HT1080 (cell line): ENCODE measurements around the gene JMJD8. TPM values are rescaled to one million over a fixed set of nuclear protein-coding genes. Genes with fewer than 3 reads are reported as not detected.
"Not testable (repeated sequence)": the region's sequence is repeated elsewhere in the genome, so short reads cannot be mapped to it uniquely, and the experiment has no call there.

ENCODE experiments used
- DNase-seq: peaks from one replicate; pipeline ENCODE4 v3.0.0-alpha.2; 2015; ENCODE audit warnings: low read depth
- total RNA-seq: library from RNA; depleted of rRNA; stranded (reverse); fragments of >200 nt; shearing (Covaris generic); gene quantifications from 2 replicates; pipeline ENCODE4 v1.2.3, GENCODE V29; 2014

Gene JMJD8
- total RNA-seq, 1 experiment from 2014 or later = 46.2 TPM

- DNase-seq = no peak
Measured at GRCh38 chr16:692356-693108, 8.4 kb upstream of the JMJD8 start.

GRCh38 chr16:691242-691641, 7.1 kb upstream of the JMJD8 start:
- not testable (repeated sequence) for DNase-seq

DNA sequence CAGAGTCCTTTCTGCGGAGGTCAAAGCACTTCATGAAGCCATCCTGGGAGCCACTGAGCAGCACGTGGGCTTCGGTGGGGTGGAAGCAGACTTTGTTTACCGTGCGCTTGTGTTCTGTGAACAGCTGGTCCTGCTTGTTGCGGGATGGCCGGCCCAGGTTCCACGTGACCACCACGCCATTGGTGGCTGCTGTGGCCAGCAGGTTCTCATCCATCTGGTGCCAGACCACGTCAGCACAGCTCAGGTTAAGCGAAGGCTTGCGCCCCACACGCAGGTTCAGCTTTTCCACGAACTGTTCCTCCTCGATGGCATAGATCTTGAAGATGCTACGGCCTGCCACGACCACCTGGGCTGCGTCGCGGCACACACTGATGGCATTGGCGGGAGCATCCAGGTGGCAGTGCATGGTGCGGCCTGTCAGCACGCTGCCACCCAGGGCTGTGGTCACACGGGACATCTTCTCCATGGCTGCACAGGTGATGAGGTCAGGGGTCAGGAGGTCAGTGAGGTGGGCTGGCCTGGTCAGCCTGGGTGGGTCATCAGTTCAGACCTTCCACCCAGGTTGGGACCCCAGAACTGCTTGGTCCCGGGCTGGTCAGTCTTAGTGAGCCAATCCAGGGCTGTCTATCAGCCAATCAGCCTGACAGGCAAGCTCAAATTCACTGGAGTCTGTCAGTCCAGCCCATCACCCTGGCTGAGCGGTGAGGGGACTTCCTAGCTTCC, 5.2 kb upstream of the JMJD8 start:
- no peak for DNase-seq

DNA sequence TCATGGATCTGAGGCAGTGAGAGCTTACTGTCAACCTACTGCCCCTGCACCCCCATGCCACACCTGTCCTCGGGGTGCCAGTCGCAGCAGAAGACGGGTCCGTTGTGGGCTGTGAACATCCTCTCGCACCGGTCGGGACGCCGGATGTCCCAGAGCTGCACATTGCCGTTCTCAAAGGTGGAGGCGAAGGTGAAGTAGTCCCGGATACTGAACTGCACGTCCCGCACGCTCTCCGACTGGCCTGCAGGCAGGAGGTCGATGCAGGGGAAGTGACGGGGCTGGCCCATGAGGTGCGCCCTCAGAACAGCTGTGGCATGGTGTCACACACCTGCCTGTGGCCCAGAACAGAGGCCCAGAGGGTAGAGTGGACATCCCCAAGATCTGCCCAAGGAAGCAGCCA, 3.4 kb upstream of the JMJD8 start:
- DNase-seq = no peak

GRCh38 chr16:686459-687260, 2.5 kb upstream of the JMJD8 start:
- no peak for DNase-seq

- peak; percentile 41 for DNase-seq
Measured at GRCh38 chr16:685967-686366, 1.8 kb upstream of the JMJD8 start.

- DNase-seq = no peak
Measured at GRCh38 chr16:684961-685696, 995 bp upstream of the JMJD8 start.

- DNase-seq = no peak
Measured at GRCh38 chr16:683396-684070, 601 bp downstream of the JMJD8 start.

- no peak for DNase-seq
Measured at GRCh38 chr16:682493-683395, 1.4 kb downstream of the JMJD8 start.

- DNase-seq = peak; percentile 32
Measured at GRCh38 chr16:681746-682427, 2.2 kb downstream of the JMJD8 start.

DNA sequence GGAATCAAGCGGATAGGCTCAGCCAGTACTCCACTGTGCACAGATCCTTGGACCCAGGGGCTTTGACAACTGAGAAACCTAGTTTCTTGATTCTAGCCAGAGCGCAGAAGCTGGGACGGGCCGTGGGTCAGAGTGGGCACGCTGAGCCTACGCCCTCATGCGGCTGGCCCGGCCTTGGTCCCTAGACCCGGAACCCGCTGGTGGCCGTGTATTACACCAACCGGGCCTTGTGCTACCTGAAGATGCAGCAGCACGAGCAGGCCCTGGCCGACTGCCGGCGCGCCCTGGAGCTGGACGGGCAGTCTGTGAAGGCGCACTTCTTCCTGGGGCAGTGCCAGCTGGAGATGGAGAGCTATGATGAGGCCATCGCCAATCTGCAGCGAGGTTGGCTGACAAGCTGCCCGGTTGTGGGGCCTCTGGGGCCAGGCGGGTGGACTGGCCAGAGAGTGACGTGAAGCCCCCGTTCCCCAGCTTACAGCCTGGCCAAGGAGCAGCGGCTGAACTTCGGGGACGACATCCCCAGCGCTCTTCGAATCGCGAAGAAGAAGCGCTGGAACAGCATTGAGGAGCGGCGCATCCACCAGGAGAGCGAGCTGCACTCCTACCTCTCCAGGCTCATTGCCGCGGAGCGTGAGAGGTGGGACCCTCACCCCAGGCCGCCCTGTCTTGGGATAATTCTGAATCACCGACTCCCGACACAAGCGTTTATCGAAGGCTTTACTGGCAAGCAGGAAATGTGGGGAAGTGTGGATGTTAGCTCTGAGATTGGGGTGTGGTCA, 3.0 kb downstream of the JMJD8 start:
- peak; percentile 37 for DNase-seq

DNA sequence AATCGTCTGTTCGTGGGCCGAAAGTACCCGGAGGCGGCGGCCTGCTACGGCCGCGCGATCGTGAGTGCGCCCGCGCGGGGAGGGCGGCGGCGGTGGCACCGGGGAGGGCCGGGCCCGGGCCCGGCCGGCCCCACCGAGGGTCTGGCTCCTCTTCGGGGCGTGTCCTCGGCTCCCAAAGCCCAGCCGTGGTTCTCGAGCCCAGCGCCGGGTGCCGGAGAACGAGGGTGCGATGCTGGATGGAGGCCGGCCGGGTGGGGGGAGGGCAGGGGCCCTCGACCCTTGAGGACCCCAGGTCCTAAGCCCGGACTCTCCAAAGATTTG, 3.5 kb downstream of the JMJD8 start:
- DNase-seq = no peak

DNA sequence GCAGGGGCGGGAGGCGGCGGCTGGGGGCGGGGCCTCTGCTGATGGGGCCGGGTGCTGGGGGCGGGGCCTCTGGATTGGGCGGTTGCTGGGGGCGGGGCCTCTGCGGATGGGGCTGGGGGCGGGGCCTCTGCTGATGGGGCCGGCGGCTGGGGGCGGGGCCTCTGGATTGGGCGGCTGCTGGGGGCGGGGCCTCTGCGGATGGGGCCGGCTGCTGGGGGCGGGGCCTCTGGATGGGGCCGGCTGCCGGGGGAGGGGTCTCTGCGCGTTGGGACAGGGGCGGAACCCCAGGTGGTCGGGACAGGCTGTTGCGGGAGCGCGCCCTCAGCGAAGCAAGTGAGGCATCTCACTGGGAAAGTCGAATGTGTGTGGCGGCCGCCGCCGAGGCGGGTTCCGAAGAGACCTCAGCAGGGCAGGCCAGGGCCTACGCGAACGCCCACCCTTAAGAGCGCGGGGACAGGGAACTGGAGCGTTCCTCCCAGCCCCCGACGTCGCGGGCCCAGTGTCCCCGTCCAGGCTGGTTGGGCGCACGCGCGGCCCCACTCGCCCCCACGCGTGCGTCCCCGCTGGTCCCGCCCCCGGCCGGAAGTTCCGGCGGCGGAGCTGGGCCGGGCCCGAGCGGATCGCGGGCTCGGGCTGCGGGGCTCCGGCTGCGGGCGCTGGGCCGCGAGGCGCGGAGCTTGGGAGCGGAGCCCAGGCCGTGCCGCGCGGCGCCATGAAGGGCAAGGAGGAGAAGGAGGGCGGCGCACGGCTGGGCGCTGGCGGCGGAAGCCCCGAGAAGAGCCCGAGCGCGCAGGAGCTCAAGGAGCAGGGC, 4.1 kb downstream of the JMJD8 start, which contains the start of gene STUB1:
Gene STUB1 (plus strand): TSS at position 597 of the 811 bp plus-strand sequence. CDS start 116 bp downstream, at position 713.
- DNase-seq = peak; percentile 68

DNA sequence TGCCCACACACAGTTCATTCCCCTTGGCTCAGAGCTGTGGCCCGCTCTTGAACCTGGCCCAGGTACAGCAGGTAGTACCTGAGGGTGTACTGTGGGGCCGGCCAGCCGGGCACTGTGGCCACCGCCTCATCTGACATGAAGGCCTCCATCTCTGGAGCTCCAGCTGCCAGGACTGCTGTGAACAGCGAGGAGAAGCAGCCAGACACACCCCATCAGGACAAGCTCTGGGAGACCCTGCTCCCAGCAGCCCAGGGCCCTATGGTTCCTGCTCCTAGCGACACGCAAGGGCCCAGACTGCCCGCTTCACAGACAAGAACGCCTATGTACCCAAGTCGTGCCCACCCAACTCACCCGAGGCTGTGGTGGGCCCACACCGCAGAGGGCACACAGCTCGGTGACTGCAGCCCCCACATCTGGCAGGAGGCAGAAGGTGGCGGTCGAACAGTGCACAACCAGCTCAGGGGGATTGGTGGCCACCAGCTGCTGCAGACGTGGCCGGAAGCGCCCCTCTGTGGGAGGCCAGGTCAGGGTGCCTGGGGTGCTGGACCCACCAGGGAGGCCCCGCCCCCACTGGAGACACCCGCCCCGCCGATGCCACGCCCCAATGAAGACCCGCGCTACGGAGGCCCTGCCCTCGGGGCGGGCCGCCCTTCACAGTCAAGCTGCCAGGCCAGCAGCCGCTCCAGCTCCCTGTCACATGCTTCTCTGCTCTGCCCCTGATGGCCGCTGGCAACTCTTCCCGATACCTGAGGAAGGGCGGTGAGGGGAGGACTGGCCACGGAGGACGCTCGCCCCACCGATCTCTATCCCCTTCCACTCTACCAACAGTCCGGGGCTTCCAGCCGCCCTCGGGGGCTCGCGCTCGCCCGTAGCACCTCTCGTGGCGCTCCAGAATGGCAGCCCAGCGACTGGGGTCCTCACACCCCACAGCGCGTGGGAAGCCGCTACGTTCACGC, 5.0 kb downstream of the JMJD8 start:
- peak; percentile 50 for DNase-seq

GRCh38 chr16:678209-678857, 5.8 kb downstream of the JMJD8 start:
- no peak for DNase-seq
